KG1 (cell line): ENCODE measurements around the gene EPN3.

Experiments
- DNase-seq: peaks from one replicate; lab custom pipeline; 2025; lab: John Stamatoyannopoulos, UW

Gene EPN3

GRCh38 chr17:50570032-50570431 lies 37.5 kb downstream of the EPN3 start:
- DNase-seq, result no peak

GRCh38 chr17:50570528-50570927 lies 38.0 kb downstream of the EPN3 start:
- DNase-seq, result no peak

GRCh38 chr17:50571681-50572080 lies 39.1 kb downstream of the EPN3 start:
- no peak for DNase-seq

GRCh38 chr17:50572541-50572940 lies 40.0 kb downstream of the EPN3 start:
- DNase-seq, result no peak

GRCh38 chr17:50573866-50574611 lies 41.5 kb downstream of the EPN3 start:
- no peak for DNase-seq

- no peak for DNase-seq
Measured at GRCh38 chr17:50575581-50576210, 43.2 kb downstream of the EPN3 start.

- DNase-seq, result no peak
Measured at GRCh38 chr17:50576864-50577263, 44.3 kb downstream of the EPN3 start.

GRCh38 chr17:50577451-50577954 lies 45.0 kb downstream of the EPN3 start:
- DNase-seq, result no peak

GRCh38 chr17:50578173-50578572 lies 45.6 kb downstream of the EPN3 start:
- DNase-seq, result no peak

GRCh38 chr17:50579399-50579798 lies 46.9 kb downstream of the EPN3 start:
- DNase-seq, result no peak

- no peak for DNase-seq
Measured at GRCh38 chr17:50580646-50581045, 48.1 kb downstream of the EPN3 start.

GRCh38 chr17:50581316-50581715 lies 48.8 kb downstream of the EPN3 start:
- no peak for DNase-seq

GRCh38 chr17:50582741-50583140 lies 50.2 kb downstream of the EPN3 start:
- DNase-seq, result no peak

GRCh38 chr17:50583641-50584040 lies 51.1 kb downstream of the EPN3 start:
- no peak for DNase-seq

GRCh38 chr17:50584116-50584515 lies 51.6 kb downstream of the EPN3 start:
- no peak for DNase-seq

- no peak for DNase-seq
Measured at GRCh38 chr17:50584749-50585148, 52.2 kb downstream of the EPN3 start.

- no peak for DNase-seq
Measured at GRCh38 chr17:50585346-50585745, 52.8 kb downstream of the EPN3 start.

GRCh38 chr17:50585891-50586290 lies 53.4 kb downstream of the EPN3 start:
- DNase-seq, result no peak

- no peak for DNase-seq
Measured at GRCh38 chr17:50586421-50587247, 54.1 kb downstream of the EPN3 start.

- DNase-seq, result no peak
Measured at GRCh38 chr17:50587571-50587970, 55.0 kb downstream of the EPN3 start.

GRCh38 chr17:50588391-50589049 lies 56.0 kb downstream of the EPN3 start:
- no peak for DNase-seq

GRCh38 chr17:50589095-50589705 lies 56.7 kb downstream of the EPN3 start:
- DNase-seq, result no peak
